ENCODE measurements around the gene PPP1R9A.

The PPP1R9A gene

DNA sequence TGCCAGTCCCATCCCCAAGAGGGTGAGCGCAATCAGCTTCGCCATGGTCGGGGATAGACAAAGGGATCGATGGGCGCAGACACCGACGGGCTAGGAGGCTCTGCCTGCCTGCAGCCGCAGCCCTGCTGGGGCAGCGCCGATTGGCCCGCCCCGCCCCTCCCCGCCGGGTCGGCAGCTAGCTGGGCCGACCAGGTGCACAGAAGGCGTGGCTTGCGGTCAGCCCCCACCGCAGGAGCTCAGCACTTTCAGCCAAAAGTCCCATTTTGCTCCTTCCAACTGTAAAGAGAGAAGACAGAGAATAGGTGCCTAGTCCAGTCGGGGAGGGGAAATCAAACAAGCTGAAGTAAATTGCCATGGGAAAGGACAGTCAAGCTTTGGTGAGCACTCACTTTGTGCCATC, 417.0 kb downstream of the PPP1R9A start, which contains the start of gene PON1:
Gene PON1 (minus strand): TSS at position 102 of the 400 bp plus-strand sequence. CDS start 57 bp downstream, at position 45.
- no peak for DNase-seq

DNA sequence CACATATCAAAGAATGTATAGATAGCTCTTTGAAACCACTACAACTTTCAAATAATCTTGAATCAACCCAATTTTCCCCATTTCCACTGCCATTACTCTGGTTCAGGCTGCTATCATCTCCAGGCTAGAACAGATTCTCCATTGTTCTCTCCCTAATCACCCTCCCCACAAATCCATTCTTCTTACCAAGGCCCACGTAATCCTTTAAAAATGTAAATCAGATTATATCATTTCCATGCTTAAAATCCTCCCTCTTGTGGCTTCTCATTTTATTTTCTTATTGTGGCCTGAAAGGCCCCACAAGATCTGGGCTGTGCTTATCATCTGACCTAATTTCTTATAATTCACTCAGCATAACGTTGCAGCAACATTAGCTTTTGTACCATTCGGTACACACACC, 420.0 kb downstream of the PPP1R9A start:
- DNase-seq = no peak

DNA sequence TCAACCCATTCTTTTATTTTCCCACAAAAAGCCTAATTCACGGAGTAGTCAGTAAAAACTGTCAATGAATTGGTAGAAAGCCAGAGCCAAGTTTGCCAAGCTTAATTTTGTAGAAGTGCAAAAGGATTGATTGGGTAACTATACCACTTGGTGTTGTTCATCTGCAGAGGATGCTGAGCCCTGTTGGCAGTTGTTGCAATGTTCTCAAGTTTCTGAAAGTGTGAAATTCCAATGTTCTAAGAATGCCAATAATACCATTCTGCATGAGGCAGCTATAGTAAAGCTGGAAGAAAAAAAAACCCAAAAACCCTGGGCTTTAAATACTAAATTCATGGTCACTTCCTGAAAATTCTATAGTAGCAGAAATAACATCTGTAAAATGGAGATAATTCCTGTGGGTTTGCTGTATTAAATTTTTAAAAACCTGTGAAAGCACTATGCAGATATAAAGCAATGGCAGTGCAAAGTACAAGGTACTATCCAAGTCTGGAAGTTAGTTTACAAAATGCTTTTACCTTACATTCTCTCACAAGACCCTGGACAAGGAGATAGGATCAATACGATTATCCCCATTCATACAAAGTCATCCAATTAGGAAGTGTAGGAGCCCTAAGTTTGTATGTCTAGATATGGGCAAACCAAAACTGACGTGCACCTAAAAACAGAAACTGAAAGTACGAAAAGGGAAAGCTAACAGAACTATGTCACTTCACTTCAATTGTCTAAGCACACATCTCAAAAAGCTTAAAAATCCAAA, 423.0 kb downstream of the PPP1R9A start:
- DNase-seq = no peak

DNA sequence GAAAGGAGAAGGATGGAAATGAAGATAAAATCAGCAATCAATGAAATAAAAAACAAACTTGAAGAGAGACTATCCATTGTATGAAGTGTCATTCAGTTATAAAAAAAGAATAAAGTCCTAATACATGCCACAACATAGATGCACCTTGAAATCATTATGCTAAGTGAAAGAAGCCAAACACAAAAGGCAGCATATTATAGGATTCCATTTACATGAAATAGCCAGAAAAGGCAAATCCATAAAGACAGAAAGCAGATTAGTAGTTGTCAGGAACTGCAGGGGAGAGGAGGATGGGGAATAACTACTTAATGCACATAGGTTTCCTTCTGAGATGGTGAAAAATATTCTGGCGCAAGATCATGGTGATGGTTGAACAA, 423.6 kb downstream of the PPP1R9A start:
- DNase-seq = no peak

DNA sequence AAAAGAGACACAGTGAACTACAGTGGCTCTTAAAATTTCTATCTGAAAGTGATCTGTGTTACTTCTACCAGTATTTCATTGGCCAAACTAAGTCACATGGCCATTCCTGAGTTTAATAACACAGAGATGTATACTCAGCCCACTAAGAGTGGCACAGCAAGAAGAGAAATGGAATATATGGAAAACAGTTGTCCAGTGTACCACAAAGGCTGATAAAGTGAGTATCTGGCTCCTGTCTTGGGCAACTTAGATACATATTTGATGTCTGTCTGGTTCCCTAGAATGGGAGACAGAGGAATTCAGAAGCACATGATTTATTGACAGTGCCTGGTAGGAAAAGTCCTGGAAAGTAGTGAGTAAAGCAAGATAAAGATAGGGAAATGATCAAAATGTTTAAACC, 427.1 kb downstream of the PPP1R9A start:
- DNase-seq = no peak

DNA sequence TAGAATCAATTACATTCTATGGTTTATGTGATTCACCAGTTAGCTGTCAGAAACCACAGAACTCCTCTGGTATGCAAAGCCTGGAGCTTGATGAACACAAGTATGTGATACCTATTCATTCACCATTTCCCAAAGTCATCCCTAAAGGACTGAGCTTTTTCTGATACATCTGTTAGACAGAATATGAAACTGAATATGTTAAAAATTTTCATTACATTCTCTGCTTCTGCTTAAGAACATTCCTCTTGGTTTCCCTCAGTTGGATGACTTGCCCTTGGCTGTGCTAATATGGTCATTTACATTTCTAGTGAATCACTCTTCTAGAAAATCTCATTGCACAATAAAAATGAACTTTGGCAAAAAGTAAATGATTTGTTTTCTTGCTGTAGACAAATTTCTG, 427.7 kb downstream of the PPP1R9A start:
- DNase-seq = no peak

DNA sequence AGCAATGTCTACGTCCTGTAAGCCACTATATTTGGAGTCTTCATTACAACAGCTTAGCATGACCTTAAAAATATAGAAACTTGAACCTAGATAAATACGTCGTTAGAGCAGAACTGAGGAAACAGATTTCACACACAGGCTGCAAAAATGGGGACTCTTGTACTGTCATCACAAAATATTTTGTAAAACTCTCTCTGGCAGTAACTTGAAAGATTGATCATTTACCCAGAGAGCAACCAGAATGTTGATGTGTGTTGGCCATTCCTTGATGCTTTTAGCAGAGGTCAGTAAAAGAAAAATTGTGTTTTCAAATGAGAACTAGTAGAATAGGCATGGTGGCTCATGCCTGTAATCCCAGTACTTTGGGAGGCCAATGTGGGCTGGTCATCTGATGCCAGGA, 431.4 kb downstream of the PPP1R9A start:
- no peak for DNase-seq

DNA sequence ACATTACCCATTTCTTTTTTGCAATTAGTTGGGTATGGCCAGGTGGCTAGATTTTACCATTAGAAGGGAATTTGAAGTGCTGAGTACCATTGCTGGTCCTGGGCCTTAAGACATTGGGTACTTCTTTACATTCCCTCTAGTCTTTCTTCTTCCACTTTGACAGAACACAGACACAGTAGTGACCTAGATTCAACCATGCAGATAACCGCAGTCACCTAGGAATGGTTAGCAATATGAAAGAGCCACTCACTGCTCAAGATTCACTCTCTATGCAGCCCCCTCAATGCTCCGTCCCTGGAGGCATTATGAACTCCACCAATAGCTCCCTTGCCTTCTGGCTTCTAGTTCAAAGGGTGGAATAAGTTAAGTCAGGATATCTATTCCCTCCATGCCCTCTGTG, 433.1 kb downstream of the PPP1R9A start:
- no peak for DNase-seq

DNA sequence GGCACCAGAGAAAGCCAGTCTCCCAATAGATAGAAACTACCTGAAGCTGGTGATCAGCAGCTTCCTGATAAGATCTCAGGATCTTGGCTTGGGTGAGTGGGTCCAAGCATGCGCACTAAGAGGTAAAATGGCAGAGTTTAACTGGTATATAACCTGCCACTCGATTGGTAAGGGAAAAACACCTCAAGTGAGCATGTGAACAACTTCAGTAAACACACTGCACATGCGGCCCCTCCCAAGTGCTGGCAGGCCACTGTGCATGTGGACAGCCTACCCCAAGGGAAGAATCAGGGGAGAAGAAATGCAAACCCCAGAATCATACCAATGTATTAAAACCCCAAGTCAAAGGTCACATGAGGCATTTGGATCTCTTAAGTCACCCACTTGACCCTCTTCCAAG, 434.6 kb downstream of the PPP1R9A start:
- DNase-seq = no peak

DNA sequence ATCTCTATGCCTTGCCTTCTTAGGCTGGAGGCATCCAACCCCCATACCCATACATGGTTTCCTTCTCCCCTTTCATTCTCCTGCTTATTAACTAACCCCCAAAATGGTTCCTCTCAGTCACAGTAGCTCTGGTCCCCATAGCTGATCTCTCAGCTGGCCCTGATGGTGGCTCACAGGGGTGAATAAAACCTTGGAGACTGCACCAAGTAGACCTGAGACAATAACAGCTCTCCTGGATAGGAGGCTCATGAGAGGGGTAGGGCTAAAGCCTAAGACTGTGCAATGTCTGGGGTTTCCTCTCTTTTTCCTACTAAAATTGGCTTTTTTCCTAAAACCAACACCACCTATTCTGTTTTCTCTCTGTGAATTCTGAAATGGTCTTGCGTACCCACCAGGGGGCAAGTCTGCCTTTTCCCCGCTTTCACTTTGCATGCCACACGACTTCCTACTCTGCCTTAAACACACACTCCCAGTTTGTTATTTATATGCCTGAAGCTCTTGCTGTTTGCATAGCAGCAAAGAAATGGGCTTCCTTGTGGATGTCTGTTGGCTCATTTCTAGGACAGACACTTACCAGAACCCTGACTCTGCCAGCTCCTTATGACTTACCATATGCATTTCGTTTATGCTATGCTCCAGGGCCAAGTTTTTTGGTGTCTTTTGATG, 435.4 kb downstream of the PPP1R9A start:
- DNase-seq = no peak
